A549 (cell line): ENCODE results near the gene EGLN2. TPM values are rescaled to one million over a fixed set of nuclear protein-coding genes. Genes with fewer than 3 reads are reported as not detected.

Experiments
- ATAC-seq, 2 experiments: fragments of 200-7000 bp in 1 of 2; fragments of >200 bp in 1 of 2; cut with Nextera tagmentation in 1 of 2; cut with Tn5 transposase in 1 of 2; 3 replicates each; pipeline versions ENCODE4 v1.8.0 to v1.9.1; 2018 to 2020; ENCODE audit warnings: mild to moderate bottlenecking in 1 of 2, moderate library complexity in 1 of 2
- CTCF ChIA-PET: fragments of 300-600 bp; sonication (Branson Sonifier 250); formaldehyde crosslinking; extraction: SDS; loops from one replicate; lab custom pipeline; 2021; ENCODE audit warnings: antibody characterized with exemption, inconsistent platforms; lab: Yijun Ruan, JAX
- POLR2A ChIA-PET: fragments of 350-600 bp; formaldehyde crosslinking; extraction: SDS; loops from one replicate; lab custom pipeline; 2021; ENCODE audit warnings: antibody characterized with exemption, inconsistent platforms; lab: Yijun Ruan, JAX
- DNase-seq, 2 experiments: peaks; one replicate each; pipeline versions ENCODE4 v3.0.0 to v3.0.0-alpha.2; 2011 to 2016; ENCODE audit warnings: low read depth in 1 of 2, low spot score in 1 of 2
- FAIRE-seq: peaks from 2 replicates; lab custom pipeline; 2011; peaks lifted over from hg19 to GRCh38; lab: Jason Lieb, UNC
- H3K27ac ChIP-seq, 2 experiments: fragments of >200 bp; sonication (Bioruptor Twin); formaldehyde crosslinking; 3 replicates each; pipeline ENCODE4 v1.5.1; 2016 to 2017
- H3K4me1 ChIP-seq: fragments of >200 bp; sonication (Bioruptor Twin); formaldehyde crosslinking; 3 replicates; pipeline ENCODE4 v1.6.1; 2016
- H3K4me2 ChIP-seq: fragments of >200 bp; sonication (Bioruptor Twin); formaldehyde crosslinking; 3 replicates; pipeline ENCODE4 v1.6.1; 2016
- H3K4me3 ChIP-seq: fragments of >200 bp; sonication (Bioruptor Twin); formaldehyde crosslinking; 3 replicates; pipeline ENCODE4 v1.5.1; 2016
- H3K9me3 ChIP-seq: fragments of >200 bp; sonication (Bioruptor Twin); formaldehyde crosslinking; 3 replicates; pipeline ENCODE4 v1.6.1; 2016
- BCL3 ChIP-seq: fragments of >200 bp; sonication (Bioruptor Twin); formaldehyde crosslinking; IDR thresholded peaks from 3 replicates; pipeline ENCODE4 v1.6.1; 2016
- CHD4 ChIP-seq: fragments of 200-600 bp; sonication (generic); IDR thresholded peaks from 2 replicates; pipeline ENCODE4 v1.6.1; 2016; ENCODE audit warnings: antibody characterized with exemption, mild to moderate bottlenecking, borderline replicate concordance
- CTCF ChIP-seq: fragments of >200 bp; sonication (Bioruptor Twin); formaldehyde crosslinking; IDR thresholded peaks from 3 replicates; pipeline ENCODE4 v1.5.1; 2016
- EHMT2 ChIP-seq: fragments of 200-600 bp; sonication (generic); IDR thresholded peaks from 2 replicates; pipeline ENCODE4 v1.6.1; 2016; ENCODE audit warnings: antibody characterized with exemption, low read depth, mild to moderate bottlenecking, moderate library complexity
- EP300 ChIP-seq, 2 experiments: fragments of >200 bp; sonication (Bioruptor Twin); formaldehyde crosslinking; IDR thresholded peaks; 2 replicates in 1 of 2; 3 replicates in 1 of 2; pipeline ENCODE4 v1.6.1; 2016 to 2017
- FOSB ChIP-seq: fragments of 250-450 bp; sonication (Bioruptor Pico); IDR thresholded peaks from 2 replicates; pipeline ENCODE4 v1.5.0; 2020; ENCODE audit warnings: mild to moderate bottlenecking, moderate library complexity
- FOSL2 ChIP-seq, 2 experiments: fragments of 450-650 bp in 1 of 2; fragments of >200 bp in 1 of 2; sonication (Bioruptor Twin) in 1 of 2; formaldehyde crosslinking; IDR thresholded peaks; 2 replicates each; pipeline versions ENCODE4 v1.5.0 to v1.6.1; 2016 to 2020; ENCODE audit warnings: mild to moderate bottlenecking in 1 of 2, moderate library complexity in 1 of 2
- HES2 ChIP-seq: fragments of >200 bp; sonication (Bioruptor Twin); formaldehyde crosslinking; IDR thresholded peaks from 2 replicates; pipeline ENCODE4 v1.6.1; 2016
- HMGXB4 ChIP-seq: fragments of 250-450 bp; sonication (Bioruptor Pico); IDR thresholded peaks from 2 replicates; pipeline ENCODE4 v1.5.0; 2021; ENCODE audit warnings: mild to moderate bottlenecking, moderate library complexity, borderline replicate concordance
- HOXB5 ChIP-seq: fragments of 250-450 bp; sonication (Bioruptor Pico); IDR thresholded peaks from 2 replicates; pipeline ENCODE4 v1.5.0; 2020; ENCODE audit warnings: mild to moderate bottlenecking, moderate library complexity
- JUN ChIP-seq, 2 experiments: fragments of >200 bp; sonication (Bioruptor Twin); formaldehyde crosslinking; IDR thresholded peaks; 2 replicates in 1 of 2; 3 replicates in 1 of 2; pipeline ENCODE4 v1.6.1; 2016 to 2017
- JUNB ChIP-seq: fragments of >200 bp; sonication (Bioruptor Twin); formaldehyde crosslinking; IDR thresholded peaks from 2 replicates; pipeline ENCODE4 v1.6.1; 2016
- KDM1A ChIP-seq: fragments of 200-600 bp; sonication (generic); IDR thresholded peaks from 2 replicates; pipeline ENCODE4 v1.6.1; 2016; ENCODE audit warnings: low read depth, mild to moderate bottlenecking
- MAX ChIP-seq: IDR thresholded peaks from 2 replicates; pipeline ENCODE4 v1.6.1; 2012
- NFE2L2 ChIP-seq: fragments of 150-350 bp; conservative IDR thresholded peaks from 2 replicates; pipeline ENCODE4 v1.6.1; 2014; ENCODE audit warnings: low read length
- NPAS2 ChIP-seq: fragments of 250-450 bp; sonication (Bioruptor Pico); IDR thresholded peaks from 2 replicates; pipeline ENCODE4 v1.8.0; 2022; ENCODE audit warnings: mild to moderate bottlenecking, moderate library complexity, borderline replicate concordance
- POLR2AphosphoS2 ChIP-seq: conservative IDR thresholded peaks from 2 replicates; pipeline ENCODE4 v1.6.1; 2012; ENCODE audit warnings: low read length, improper control_type of control experiment, inconsistent platforms
- RNF2 ChIP-seq: fragments of 200-600 bp; sonication (generic); IDR thresholded peaks from 2 replicates; pipeline ENCODE4 v1.6.1; 2016; ENCODE audit warnings: low read depth, mild to moderate bottlenecking, antibody characterized with exemption, moderate library complexity, borderline replicate concordance
- SREBF2 ChIP-seq: fragments of 450-650 bp; IDR thresholded peaks from 2 replicates; pipeline ENCODE4 v1.6.1; 2014; ENCODE audit warnings: mild to moderate bottlenecking, moderate library complexity
- USF2 ChIP-seq: fragments of 450-650 bp; IDR thresholded peaks from 2 replicates; pipeline ENCODE4 v1.6.1; 2014; ENCODE audit warnings: antibody characterized with exemption
- ZC3H11A ChIP-seq: fragments of 450-650 bp; IDR thresholded peaks from 2 replicates; pipeline ENCODE4 v1.6.1; 2014; ENCODE audit warnings: antibody characterized with exemption, mild to moderate bottlenecking
- ZNF302 ChIP-seq: fragments of 250-450 bp; sonication (Bioruptor Pico); IDR thresholded peaks from 2 replicates; pipeline ENCODE4 v1.9.0; 2021; ENCODE audit warnings: inconsistent platforms, mild to moderate bottlenecking, moderate library complexity
- WGBS: methylation state at CpG from one replicate; pipeline ENCODE4 v1.1.6; 2017; ENCODE audit errors: missing lambda C conversion rate; 5-methylcytosine and 5-hydroxymethylcytosine counted together
- polyA plus RNA-seq, 4 experiments: library from polyadenylated mRNA; depleted of rRNA in 3 of 4; stranded (reverse); fragments of >200 nt; fragmentation: RNase III in 1 of 4; extraction: RNeasy Plus Mini Kit Qiagen cat#74134 plus additional on column Dnase treatment in 1 of 4; gene quantifications; 2 replicates in 3 of 4; 3 replicates in 1 of 4; pipeline ENCODE4 v1.2.3, GENCODE V29; 2011 to 2017

The EGLN2 gene
- polyA plus RNA-seq, 2 of the 4 experiments (the other 2 are of a cell fraction): 34.7 to 81.4 TPM

GRCh38 chr19:40755791-40756190 lies 43.2 kb upstream of the EGLN2 start:
- no peaks in the 10 kb centered on the region for H3K9me3 ChIP-seq
- DNase-seq: no peak
- 91% methylated on average over 8 of the region's 8 CpGs for WGBS
- ATAC-seq: no peak
- no peak overlapping the region for H3K4me2 ChIP-seq
- no peak overlapping the region for H3K4me3 ChIP-seq
- peak in 1 of 2 experiments; percentile 22; a peak in 1 of 5 replicates for TF ChIP-seq JUN (IDR thresholded peaks at IDR 0.05)
- no peak for TF ChIP-seq SREBF2
- TF ChIP-seq JUNB: 0 out of 2 replicates have a peak, but pooled peaks have one; percentile 9
- no peak for TF ChIP-seq USF2
- no peak for TF ChIP-seq FOSL2 (IDR thresholded peaks at IDR 0.05)
- peak; percentile 83 for TF ChIP-seq FOSL2 (CRISPR knock-in tag; IDR thresholded peaks at IDR 0.05)
- TF ChIP-seq NPAS2 (CRISPR knock-in tag): no peak
- FAIRE-seq: no peak
- H3K27ac ChIP-seq: no peak overlapping the region
- H3K4me1 ChIP-seq: peaks cover 40% of the 10 kb centered on the region
- ChIA-PET CTCF (interaction anchor here (1.2 to 9.7 kb wide), 8 partner anchors 11 to 121 kb away, joined by 3 to 71 read pairs (median 7); partner anchors contain the start of genes EGLN2 and RAB4B), POLR2A (interaction anchor here (0.7 to 0.8 kb wide), 2 partner anchors 10 to 22 kb away, joined by 3 to 4 read pairs; partner anchors contain the start of gene RAB4B)

- TF ChIP-seq ZC3H11A (no peak), HMGXB4 (no peak), EHMT2 (no peak), FOSB (CRISPR knock-in tag) (no peak), CHD4 (no peak), EP300 (IDR thresholded peaks at IDR 0.05) (no peak), HES2 (no peak), ZNF302 (CRISPR knock-in tag) (no peak), NFE2L2 (no peak), MAX (no peak), CTCF (no peak), POLR2AphosphoS2 (no peak), KDM1A (no peak), RNF2 (no peak), BCL3 (no peak), HOXB5 (CRISPR knock-in tag) (no peak)
- CTCF ChIA-PET: interaction anchor here (1.5 to 9.7 kb wide), 6 partner anchors 10 to 122 kb away, joined by 4 to 71 read pairs (median 12); partner anchors contain the start of gene RAB4B
- FAIRE-seq (no peak), DNase-seq (no peak), ATAC-seq (no peak)
- POLR2A ChIA-PET: interaction anchor here (0.7 to 0.8 kb wide), 2 partner anchors 21 to 36 kb away, joined by 3 to 4 read pairs; partner anchors contain the start of gene RAB4B
- no peaks in the 10 kb centered on the region for H3K9me3 ChIP-seq
- no peak overlapping the region for H3K27ac ChIP-seq
- no peak overlapping the region for H3K4me3 ChIP-seq
- 91% methylated on average over 11 of the region's 11 CpGs for WGBS
- H3K4me2 ChIP-seq: no peak overlapping the region
- peaks cover 40% of the 10 kb centered on the region for H3K4me1 ChIP-seq
Observed at GRCh38 chr19:40756502-40757110, 42.4 kb upstream of the EGLN2 start.
